SK-N-MC (cell line): ENCODE data around the gene MPHOSPH6.

ENCODE experiments used
- EZH2 ChIP-seq: fragments of 200-600 bp; sonication (generic); IDR thresholded peaks from one replicate; pipeline ENCODE4 v1.6.1; 2017; ENCODE audit warnings: antibody characterized with exemption
- POLR2AphosphoS5 ChIP-seq: IDR thresholded peaks from 2 replicates; pipeline ENCODE4 v1.6.1; 2012; ENCODE audit warnings: mild to moderate bottlenecking, low read depth, low read length, borderline replicate concordance

DNA sequence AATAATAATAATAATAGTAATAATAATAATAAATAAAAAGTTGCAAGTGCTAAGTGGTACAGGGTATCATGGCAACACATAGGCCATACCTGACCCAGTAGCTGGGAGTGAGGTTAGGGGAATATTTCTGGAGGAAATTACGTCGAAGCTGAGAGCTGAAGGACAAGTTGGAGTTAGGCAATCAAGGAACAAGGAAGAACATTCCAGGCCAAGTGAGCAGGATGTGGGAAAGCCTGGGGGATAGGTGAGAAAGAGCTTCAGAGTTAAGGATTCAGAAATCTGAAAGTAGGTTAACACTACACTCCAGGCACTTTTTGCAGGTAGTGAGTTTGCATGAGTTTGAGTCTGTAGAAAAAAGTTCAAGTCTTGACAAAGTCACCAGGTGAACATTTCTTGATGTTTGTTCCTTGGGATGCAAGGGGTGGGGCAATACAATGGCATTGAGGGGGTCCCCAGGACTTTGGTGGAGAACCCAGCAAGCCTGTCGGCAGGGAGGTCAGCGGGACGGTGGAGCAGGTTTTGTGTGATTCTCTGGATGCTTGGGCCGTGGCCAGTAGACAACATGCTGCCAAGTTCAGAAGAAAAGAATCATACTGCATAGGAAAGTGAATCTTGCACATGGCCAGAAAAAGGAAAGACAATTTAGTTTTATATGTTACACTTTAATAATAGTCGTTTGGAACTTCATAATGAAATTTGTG, 27.7 kb upstream of the MPHOSPH6 start:
- TF ChIP-seq POLR2AphosphoS5 = no peak
- TF ChIP-seq EZH2 = no peak
